WI38 (cell line): ENCODE results near the gene DPAGT1.

Source experiments
- H3K4me3 ChIP-seq: 2 replicates; pipeline ENCODE4 v1.5.1; 2011; ENCODE audit warnings: low read depth, mild to moderate bottlenecking, control low read depth, low read length
- TF ChIP-seq, protein P1 (sequence below): IDR thresholded peaks from 2 replicates; pipeline ENCODE4 v1.5.1; 2012; ENCODE audit warnings: low read depth, mild to moderate bottlenecking, control low read depth, low read length

DPAGT1 gene

DNA sequence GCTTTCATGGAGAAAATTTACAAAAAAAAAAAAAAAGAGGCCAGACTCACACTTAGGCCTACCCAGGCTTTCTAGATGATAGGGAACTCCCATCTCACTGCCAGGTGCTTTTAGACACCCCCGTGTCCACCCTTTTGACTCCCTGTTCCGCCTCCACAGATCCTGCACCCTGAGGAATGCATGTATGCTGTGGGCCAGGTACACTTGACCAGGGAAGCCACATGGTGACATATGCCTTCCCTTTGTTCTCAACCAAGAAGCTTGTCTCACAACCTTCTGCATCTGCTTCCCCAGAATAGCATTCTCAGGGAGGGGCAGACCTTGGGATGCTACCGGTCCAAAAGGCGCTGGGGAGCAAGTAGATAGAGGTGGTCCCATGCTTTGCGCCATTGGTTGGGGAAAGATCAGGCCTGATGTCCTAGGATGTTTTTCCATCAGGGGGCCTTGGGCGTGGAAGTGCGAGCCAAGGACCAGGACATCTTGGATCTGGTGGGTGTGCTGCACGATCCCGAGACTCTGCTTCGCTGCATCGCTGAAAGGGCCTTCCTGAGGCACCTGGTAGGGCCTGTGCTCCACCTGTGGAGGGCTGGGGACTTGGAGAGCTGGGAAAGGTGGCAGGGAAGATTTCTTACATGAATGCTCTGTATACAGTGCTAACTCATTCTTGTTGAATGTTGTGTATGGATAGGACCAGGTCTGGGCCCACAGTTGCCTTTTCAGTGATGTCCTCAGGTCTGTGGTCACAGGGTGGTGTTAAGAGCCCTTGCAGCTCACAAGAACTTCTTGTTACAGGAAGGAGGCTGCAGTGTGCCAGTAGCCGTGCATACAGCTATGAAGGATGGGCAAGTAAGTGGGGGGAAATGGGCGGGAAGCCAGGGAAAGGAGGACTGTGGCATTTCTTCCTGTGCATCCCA, 9.4 kb downstream of the DPAGT1 start:
- H3K4me3 ChIP-seq, result peak overlapping the region; percentile 81
- TF ChIP-seq, protein P1, sequence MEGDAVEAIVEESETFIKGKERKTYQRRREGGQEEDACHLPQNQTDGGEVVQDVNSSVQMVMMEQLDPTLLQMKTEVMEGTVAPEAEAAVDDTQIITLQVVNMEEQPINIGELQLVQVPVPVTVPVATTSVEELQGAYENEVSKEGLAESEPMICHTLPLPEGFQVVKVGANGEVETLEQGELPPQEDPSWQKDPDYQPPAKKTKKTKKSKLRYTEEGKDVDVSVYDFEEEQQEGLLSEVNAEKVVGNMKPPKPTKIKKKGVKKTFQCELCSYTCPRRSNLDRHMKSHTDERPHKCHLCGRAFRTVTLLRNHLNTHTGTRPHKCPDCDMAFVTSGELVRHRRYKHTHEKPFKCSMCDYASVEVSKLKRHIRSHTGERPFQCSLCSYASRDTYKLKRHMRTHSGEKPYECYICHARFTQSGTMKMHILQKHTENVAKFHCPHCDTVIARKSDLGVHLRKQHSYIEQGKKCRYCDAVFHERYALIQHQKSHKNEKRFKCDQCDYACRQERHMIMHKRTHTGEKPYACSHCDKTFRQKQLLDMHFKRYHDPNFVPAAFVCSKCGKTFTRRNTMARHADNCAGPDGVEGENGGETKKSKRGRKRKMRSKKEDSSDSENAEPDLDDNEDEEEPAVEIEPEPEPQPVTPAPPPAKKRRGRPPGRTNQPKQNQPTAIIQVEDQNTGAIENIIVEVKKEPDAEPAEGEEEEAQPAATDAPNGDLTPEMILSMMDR, result no peak

GRCh38 chr11:119091178-119091577, 10.5 kb downstream of the DPAGT1 start:
- H3K4me3 ChIP-seq, result no peak overlapping the region
- TF ChIP-seq, protein P1, result no peak

- TF ChIP-seq, protein P1, result no peak
- no peak overlapping the region for H3K4me3 ChIP-seq
Observed at GRCh38 chr11:119089319-119089718, 12.3 kb downstream of the DPAGT1 start.

DNA sequence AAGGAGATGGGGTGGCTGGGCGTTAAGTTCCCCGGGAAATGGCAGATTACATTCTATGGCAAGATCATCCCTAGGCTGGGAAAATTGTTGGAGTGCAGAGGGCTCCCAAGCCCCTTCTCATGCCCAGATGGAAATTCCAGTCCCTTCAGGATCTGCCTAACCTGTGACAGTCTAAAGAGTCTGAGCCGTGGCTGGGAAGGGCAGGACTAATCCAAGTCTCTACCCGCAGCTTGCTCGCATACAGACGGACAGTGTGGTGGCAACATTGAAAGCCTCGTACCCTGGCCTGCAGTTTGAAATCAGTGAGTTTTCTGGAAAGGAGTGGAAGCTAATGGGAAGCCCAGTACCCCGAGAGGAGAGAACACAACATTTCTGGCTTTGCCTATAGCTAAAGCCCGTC, 13.2 kb downstream of the DPAGT1 start:
- TF ChIP-seq, protein P1, result no peak
- H3K4me3 ChIP-seq, result no peak overlapping the region

GRCh38 chr11:119087747-119088241, 13.9 kb downstream of the DPAGT1 start:
- TF ChIP-seq, protein P1, result no peak

GRCh38 chr11:119087123-119087522, 14.5 kb downstream of the DPAGT1 start:
- H3K4me3 ChIP-seq, result no peak overlapping the region
- TF ChIP-seq, protein P1, result no peak

More at GRCh38 chr11:119087747-119088241, 13.9 kb downstream of the DPAGT1 start:
- H3K4me3 ChIP-seq, result no peak overlapping the region

DNA sequence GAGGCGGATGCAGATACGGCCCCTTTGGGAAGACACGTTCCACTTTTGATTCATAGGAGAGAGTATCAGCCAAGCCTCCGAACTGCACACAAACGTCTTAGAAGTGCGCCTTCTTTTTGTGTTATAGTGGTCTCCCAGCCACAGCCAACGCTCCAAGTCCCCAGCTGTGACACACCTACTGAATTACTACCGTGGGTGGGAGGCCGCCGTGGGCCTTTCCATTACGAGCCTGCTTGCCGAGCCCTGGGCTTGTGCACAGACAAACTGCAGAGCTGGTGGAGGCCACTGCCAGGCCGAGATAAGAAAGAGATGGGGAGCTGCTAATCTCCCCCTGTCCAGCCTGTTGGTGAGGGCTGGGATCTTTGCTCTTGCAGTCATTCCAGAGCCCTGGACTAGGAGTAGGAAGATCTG, 16.2 kb downstream of the DPAGT1 start:
- TF ChIP-seq, protein P1, result no peak
- peak overlapping the region; percentile 66 for H3K4me3 ChIP-seq
